ENCODE measurements around the gene WWOX. TPM values are rescaled to one million over a fixed set of nuclear protein-coding genes. Genes with fewer than 3 reads are reported as not detected.

The WWOX gene
- total and polyA plus RNA-seq, 2 of the 8 experiments (the other 6 are each of a cell fraction or from before 2014, with no cell fraction given): 5.4 to 16.7 TPM

- no peak for TF ChIP-seq BRCA1 (IDR thresholded peaks at IDR 0.05; ENCODE audit: low read depth, low read length)
Observed at GRCh38 chr16:78431701-78432100, 332.2 kb downstream of the WWOX start (continued).

GRCh38 chr16:78432451-78432850 lies 333.0 kb downstream of the WWOX start:
- Histone ChIP-seq H2AFZ (ENCODE audit: low read length) (no peak overlapping the region), H3K4ac (replicated peaks; ENCODE audit: insufficient read length, low read depth, low read length) (no peak overlapping the region), H2BK5ac (ENCODE audit: low read depth, low read length) (no peak overlapping the region), H4K91ac (replicated peaks; ENCODE audit: insufficient read length, low read length) (no peak overlapping the region), H3K18ac (ENCODE audit: extremely low read depth, low read length) (no peak overlapping the region), H3K4me1 (replicated peaks in 1 of 4; ENCODE audit: control insufficient read depth in 3 of 4, insufficient read depth in 4 of 4, low read length in 3 of 4) (no peaks in the 10 kb centered on the region), H3K23ac (ENCODE audit: insufficient read length) (no peak overlapping the region), H3K56ac (replicated peaks; ENCODE audit: insufficient read length, low read depth, low read length) (no peak overlapping the region), H3K27me3 (replicated peaks in 1 of 4; ENCODE audit: control insufficient read depth in 3 of 4, extremely low read depth in 1 of 4, insufficient read depth in 3 of 4, low read length in 3 of 4) (no peaks in the 10 kb centered on the region), H3K36me3 (ENCODE audit: control insufficient read depth in 2 of 4, insufficient read depth in 4 of 4, low read length in 3 of 4) (no peaks in the 10 kb centered on the region), H2BK15ac (ENCODE audit: low read length) (no peak overlapping the region), H3K79me1 (ENCODE audit: low read depth, low read length) (no peaks in the 10 kb centered on the region), H2BK20ac (ENCODE audit: low read length) (no peak overlapping the region), H3K9ac (replicated peaks in 1 of 4; ENCODE audit: extremely low read depth in 1 of 4, low read depth in 3 of 4, low read length in 3 of 4) (no peak overlapping the region), H3K14ac (ENCODE audit: insufficient read length) (no peak overlapping the region), H2AK5ac (ENCODE audit: low read depth, low read length) (no peak overlapping the region), H3K79me2 (ENCODE audit: control insufficient read depth in 1 of 2, insufficient read depth in 2 of 2, low read length in 2 of 2) (no peaks in the 10 kb centered on the region), H3K27ac (ENCODE audit: low read depth, low read length) (no peak overlapping the region), H3K4me3 (ENCODE audit: extremely low read depth in 1 of 4, insufficient read depth in 2 of 4, low read depth in 3 of 4, low read length in 4 of 4) (no peak overlapping the region), H4K5ac (ENCODE audit: insufficient read length, low read depth, low read length) (no peak overlapping the region), H2BK12ac (ENCODE audit: low read depth, low read length) (no peak overlapping the region), H4K20me1 (replicated peaks in 1 of 2; ENCODE audit: control insufficient read depth in 1 of 2, insufficient read depth in 2 of 2, low read length in 2 of 2) (no peaks in the 10 kb centered on the region), H3K4me2 (ENCODE audit: insufficient read depth in 1 of 2, low read depth in 2 of 2, low read length in 2 of 2) (no peak overlapping the region), H3K9me3 (ENCODE audit: insufficient read depth in 2 of 2, low read depth in 1 of 2, low read length in 1 of 2) (no peaks in the 10 kb centered on the region), H3K23me2 (ENCODE audit: low read depth, low read length) (no peaks in the 10 kb centered on the region), H4K8ac (ENCODE audit: extremely low read depth, insufficient read depth, low read length) (no peak overlapping the region), H2BK120ac (replicated peaks; ENCODE audit: low read depth, low read length) (no peak overlapping the region)
- ChIA-PET POLR2A (ENCODE audit: partially characterized antibody) (no interaction called here), CTCF (ENCODE audit: partially characterized antibody) (no interaction called here)
- FAIRE-seq (no peak), DNase-seq (ENCODE audit: low read depth in 1 of 2, low spot score in 2 of 2) (no peak)
- WGBS, 2 experiments (ENCODE audit: extremely low coverage in 1 of 2, insufficient coverage in 1 of 2, insufficient read length in 1 of 2, insufficient replicate concordance in 2 of 2, low coverage in 1 of 2, low lambda C conversion rate in 2 of 2, missing lambda C conversion rate in 1 of 2): 90% methylated on average over 17 of the region's 17 CpGs; no CpG with 5 or more reads in 1 of the 2 experiments
- TF ChIP-seq EP300 (IDR thresholded peaks at IDR 0.05; ENCODE audit: borderline replicate concordance in 1 of 2, low read depth in 2 of 2, low read length in 2 of 2) (no peak), CREB1 (IDR thresholded peaks at IDR 0.05) (no peak), MAFK (IDR thresholded peaks at IDR 0.05; ENCODE audit: low read depth, low read length) (no peak), SIRT6 (IDR thresholded peaks at IDR 0.05; ENCODE audit: low read length) (no peak), YY1 (IDR thresholded peaks at IDR 0.05; ENCODE audit: low read depth, low read length) (no peak), SP4 (IDR thresholded peaks at IDR 0.05; ENCODE audit: low read length) (no peak), GTF2F1 (IDR thresholded peaks at IDR 0.05; ENCODE audit: borderline replicate concordance, low read depth, low read length) (no peak), MAX (IDR thresholded peaks at IDR 0.05) (no peak), BCL11A (IDR thresholded peaks at IDR 0.05; ENCODE audit: low read depth in 2 of 2, low read length in 2 of 2) (no peak), ZNF274 (IDR thresholded peaks at IDR 0.05; ENCODE audit: borderline replicate concordance, extremely low read depth, low read length) (no peak)

Data from H1 (cell line).